CD4-positive, alpha-beta T cell treated with Interleukin-17A for 4 hours (primary cell): ENCODE measurements around the gene OR2L8.

Source experiments
- DNase-seq: peaks from one replicate; pipeline ENCODE4 v3.0.0-alpha.2; 2020; ENCODE audit warnings: mixed read lengths

The OR2L8 gene

DNA sequence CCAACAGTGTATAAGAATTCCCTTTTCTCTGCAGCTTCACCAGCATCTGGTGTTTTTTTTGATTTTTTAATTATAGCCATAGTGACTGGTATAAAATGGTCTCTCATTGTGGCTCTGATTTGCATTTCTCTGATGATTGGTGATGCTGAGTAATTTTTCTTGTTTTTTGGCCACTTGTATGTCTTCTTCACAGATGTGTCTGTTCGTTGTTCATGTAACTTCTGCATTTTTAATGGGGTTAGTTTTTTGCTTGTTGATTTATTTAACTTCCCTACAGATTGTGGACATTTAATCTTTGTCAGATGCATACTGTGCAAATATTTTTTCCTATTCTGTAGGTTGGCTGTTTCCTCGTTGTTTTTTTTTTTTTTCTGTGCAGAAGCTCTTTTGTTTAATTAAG is 44.3 kb downstream of the OR2L8 start:
- DNase-seq: no peak

DNA sequence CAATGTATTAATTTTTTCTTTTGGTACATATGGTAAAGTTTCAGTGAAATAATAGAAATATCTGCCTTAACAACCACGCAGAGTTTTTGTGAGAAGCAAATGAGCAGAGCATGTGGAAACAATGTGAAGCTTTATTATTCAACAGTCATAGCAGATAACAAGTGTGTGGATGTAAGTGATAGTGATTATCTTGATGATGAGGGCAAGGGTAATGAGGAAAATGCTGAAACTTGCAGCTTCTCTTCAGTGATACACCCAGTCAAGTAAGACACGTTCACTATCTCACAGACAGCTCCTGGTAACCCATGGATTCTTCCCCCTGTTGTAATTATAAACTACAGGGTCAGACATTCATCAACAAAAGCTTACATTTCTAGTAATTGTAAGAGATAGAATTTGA is 50.2 kb downstream of the OR2L8 start:
- DNase-seq: no peak
